Vein endothelial cell (primary cell): ENCODE data around the gene FOSB. TPM values are rescaled to one million over a fixed set of nuclear protein-coding genes. Genes with fewer than 3 reads are reported as not detected.

ENCODE experiments used
- small RNA-seq: library from RNA; depleted of rRNA; stranded (forward); fragments of <200 nt; gene quantifications from one replicate; pipeline ENCODE3, GENCODE V24; 2012
- total RNA-seq: library from RNA; depleted of rRNA; stranded (reverse); fragments of >200 nt; gene quantifications from 2 replicates; pipeline ENCODE4 v1.2.3, GENCODE V29; 2012

The FOSB gene
- total RNA-seq, result 0.48 and 0.65 TPM in 2 replicates

GRCh38 chr19:45467456-45468158 is at the start of gene FOSB:
Gene FOSB (plus strand): TSS chr19:45467996. CDS start chr19:45468587, 591 bp downstream.

GRCh38 chr19:45423589-45424190 is 44.1 kb upstream of the FOSB start, which contains the start of gene ERCC1:
Gene ERCC1 (minus strand): TSS chr19:45423917. CDS start chr19:45423374, 543 bp downstream.

GRCh38 chr19:45498411-45499195 is 30.8 kb downstream of the FOSB start, which contains the start of gene PPM1N:
Gene PPM1N (plus strand): TSS chr19:45498443. CDS start chr19:45498473, 30 bp downstream.

GRCh38 chr19:45506989-45507871 is 39.4 kb downstream of the FOSB start, which contains the start of gene VASP:
Gene VASP (plus strand): TSS chr19:45507479. CDS start chr19:45507772, 293 bp downstream.

Small RNA genes lying within 50 kb of the gene (small RNA-seq; reads per million reads assigned to genes)
- not detected for gene MIR6088

Other genes with a start within 250 kb of the FOSB start
- 0.38 and 1.6 TPM in 2 replicates for gene EXOC3L2, start 222.6 kb upstream of the FOSB start, total RNA-seq
- 20.4 and 32.7 TPM in 2 replicates for gene MARK4, start 216.7 kb upstream of the FOSB start, total RNA-seq
- not detected in 2 replicates for gene CKM, start 145.1 kb upstream of the FOSB start, total RNA-seq
- 0.33 TPM in 1 of 2 replicates, not detected in the other for gene KLC3, start 127.2 kb upstream of the FOSB start, total RNA-seq
- 35.6 and 61.1 TPM in 2 replicates for gene ERCC2, start 97.4 kb upstream of the FOSB start, total RNA-seq
- 24.6 and 24.8 TPM in 2 replicates for gene PPP1R13L, start 62.9 kb upstream of the FOSB start, total RNA-seq
- 20.9 and 27.5 TPM in 2 replicates for gene POLR1G, start 61.4 kb upstream of the FOSB start, total RNA-seq
- gene ERCC1, start 44.1 kb upstream of the FOSB start, total RNA-seq, result 84.4 and 98.3 TPM in 2 replicates
- 6.1 and 13.1 TPM in 2 replicates for gene RTN2, start 29.1 kb downstream of the FOSB start, total RNA-seq
- 2.0 and 2.3 TPM in 2 replicates for gene PPM1N, start 30.4 kb downstream of the FOSB start, total RNA-seq
- gene VASP, start 39.5 kb downstream of the FOSB start, total RNA-seq, result 195 and 198 TPM in 2 replicates
- 15.0 and 15.4 TPM in 2 replicates for gene OPA3, start 116.8 kb downstream of the FOSB start, total RNA-seq
- 5.2 and 6.7 TPM in 2 replicates for gene GPR4, start 134.2 kb downstream of the FOSB start, total RNA-seq
- gene EML2, start 171.4 kb downstream of the FOSB start, total RNA-seq, result 11.9 and 14.0 TPM in 2 replicates
- under 0.01 TPM in 1 of 2 replicates, not detected in the other for gene GIPR, start 200.2 kb downstream of the FOSB start, total RNA-seq
- gene SNRPD2, start 224.0 kb downstream of the FOSB start, total RNA-seq, result 219 and 256 TPM in 2 replicates
- gene QPCTL, start 224.7 kb downstream of the FOSB start, total RNA-seq, result 20.6 and 20.8 TPM in 2 replicates